H1 (cell line): ENCODE data around the gene ZNF646.

Experiments used
- POLR2AphosphoS5 ChIP-seq: IDR thresholded peaks from 2 replicates; pipeline ENCODE4 v1.6.1; 2011; ENCODE audit warnings: low read depth, low read length
- TF ChIP-seq, protein P1 (sequence below), 3 experiments: IDR thresholded peaks; 1 replicate in 2 of 3; 2 replicates in 1 of 3; pipeline versions ENCODE4 v1.5.1 to v1.6.1; 2011; ENCODE audit warnings: low read length in 3 of 3, mild to moderate bottlenecking in 3 of 3, inconsistent platforms in 2 of 3, low read depth in 1 of 3, moderate library complexity in 1 of 3; ENCODE audit not compliant: insufficient read depth in 1 of 3; ENCODE audit errors: control extremely low read depth in 1 of 3

GRCh38 chr16:31073970-31074813 is at the start of gene ZNF646, which contains the start of gene ZNF668:
- TF ChIP-seq, protein P1, sequence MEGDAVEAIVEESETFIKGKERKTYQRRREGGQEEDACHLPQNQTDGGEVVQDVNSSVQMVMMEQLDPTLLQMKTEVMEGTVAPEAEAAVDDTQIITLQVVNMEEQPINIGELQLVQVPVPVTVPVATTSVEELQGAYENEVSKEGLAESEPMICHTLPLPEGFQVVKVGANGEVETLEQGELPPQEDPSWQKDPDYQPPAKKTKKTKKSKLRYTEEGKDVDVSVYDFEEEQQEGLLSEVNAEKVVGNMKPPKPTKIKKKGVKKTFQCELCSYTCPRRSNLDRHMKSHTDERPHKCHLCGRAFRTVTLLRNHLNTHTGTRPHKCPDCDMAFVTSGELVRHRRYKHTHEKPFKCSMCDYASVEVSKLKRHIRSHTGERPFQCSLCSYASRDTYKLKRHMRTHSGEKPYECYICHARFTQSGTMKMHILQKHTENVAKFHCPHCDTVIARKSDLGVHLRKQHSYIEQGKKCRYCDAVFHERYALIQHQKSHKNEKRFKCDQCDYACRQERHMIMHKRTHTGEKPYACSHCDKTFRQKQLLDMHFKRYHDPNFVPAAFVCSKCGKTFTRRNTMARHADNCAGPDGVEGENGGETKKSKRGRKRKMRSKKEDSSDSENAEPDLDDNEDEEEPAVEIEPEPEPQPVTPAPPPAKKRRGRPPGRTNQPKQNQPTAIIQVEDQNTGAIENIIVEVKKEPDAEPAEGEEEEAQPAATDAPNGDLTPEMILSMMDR (IDR thresholded peaks at IDR 0.05; ENCODE audit: control extremely low read depth in 1 of 3, insufficient read depth in 1 of 3, low read depth in 1 of 3, low read length in 3 of 3), result no peak
- peak; percentile 53 for TF ChIP-seq POLR2AphosphoS5
